Renal pelvis (tissue), 4 donors: ENCODE data around the gene EGR4. TPM values are rescaled to one million over a fixed set of nuclear protein-coding genes. Genes with fewer than 3 reads are reported as not detected.

Source experiments
- DNase-seq: peaks from one replicate; pipeline ENCODE4 v3.0.0-alpha.2; 2013
- polyA plus RNA-seq, 3 donors: library from polyadenylated mRNA; unstranded; fragments of 120-200 nt; gene quantifications; one replicate each; pipeline ENCODE4 v1.2.1, GENCODE V29; 2013; ENCODE audit not compliant: insufficient read length in 3 of 3

Gene EGR4
- polyA plus RNA-seq, 3 donors = not detected

DNA sequence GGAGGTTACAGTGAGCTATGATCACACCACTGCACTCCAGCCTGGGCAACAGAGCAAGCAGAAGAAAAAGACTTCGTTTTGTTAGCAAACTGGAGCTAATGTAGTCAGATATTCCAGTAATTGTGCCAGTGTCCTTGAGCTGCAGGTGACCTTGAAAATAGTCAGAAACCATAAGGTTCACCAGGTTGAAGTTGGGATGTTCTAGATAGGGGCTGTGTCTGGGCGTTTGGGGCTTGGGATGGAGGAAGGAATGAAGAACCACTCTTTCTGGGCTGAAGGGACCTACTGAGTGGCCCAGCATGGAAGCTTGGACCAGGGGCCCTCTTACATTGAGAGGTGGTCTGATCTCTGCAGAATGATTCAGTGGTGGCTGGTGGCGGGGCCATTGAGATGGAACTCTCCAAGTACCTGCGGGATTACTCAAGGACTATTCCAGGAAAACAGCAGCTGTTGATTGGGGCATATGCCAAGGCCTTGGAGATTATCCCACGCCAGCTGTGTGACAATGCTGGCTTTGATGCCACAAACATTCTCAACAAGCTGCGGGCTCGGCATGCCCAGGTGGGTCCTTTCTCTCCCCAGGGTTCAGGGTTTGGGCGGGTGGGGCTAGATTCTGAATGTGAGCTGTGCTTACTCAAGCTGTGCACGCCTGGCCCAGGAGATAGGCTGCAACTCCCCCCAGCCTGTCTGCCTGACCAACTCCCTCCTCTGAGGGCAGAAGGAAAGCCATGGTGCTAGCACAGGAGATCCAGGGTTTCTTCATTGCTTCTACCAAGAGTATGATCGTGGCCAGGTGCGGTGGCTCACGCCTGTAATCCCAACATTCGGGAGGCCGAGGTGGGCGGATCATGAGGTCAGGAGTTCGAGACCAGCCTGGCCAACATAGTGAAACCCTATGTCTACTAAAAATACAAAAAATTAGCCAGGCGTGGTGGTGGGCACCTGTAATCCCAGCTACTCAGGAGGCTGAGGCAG lies 42.2 kb downstream of the EGR4 start:
- DNase-seq = no peak

DNA sequence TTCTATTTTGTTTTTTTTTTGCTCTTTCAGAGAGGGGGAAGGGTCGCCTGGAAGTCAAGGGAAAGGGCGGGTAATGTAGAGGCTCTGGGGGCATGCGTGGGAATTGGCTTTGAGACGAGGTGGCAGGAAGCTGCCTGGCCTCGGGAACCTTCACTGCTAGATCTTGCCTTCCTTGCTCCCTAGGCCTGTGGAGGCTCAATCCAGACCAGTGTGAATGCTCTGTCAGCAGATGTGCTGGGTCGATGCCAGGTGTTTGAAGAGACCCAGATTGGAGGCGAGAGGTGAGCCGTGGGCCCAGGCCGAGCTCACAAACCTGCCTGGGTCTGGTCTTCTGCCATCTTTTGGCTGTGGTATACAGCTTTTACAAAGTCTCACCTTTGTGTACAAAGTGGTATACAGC lies 43.7 kb downstream of the EGR4 start:
- no peak for DNase-seq

DNA sequence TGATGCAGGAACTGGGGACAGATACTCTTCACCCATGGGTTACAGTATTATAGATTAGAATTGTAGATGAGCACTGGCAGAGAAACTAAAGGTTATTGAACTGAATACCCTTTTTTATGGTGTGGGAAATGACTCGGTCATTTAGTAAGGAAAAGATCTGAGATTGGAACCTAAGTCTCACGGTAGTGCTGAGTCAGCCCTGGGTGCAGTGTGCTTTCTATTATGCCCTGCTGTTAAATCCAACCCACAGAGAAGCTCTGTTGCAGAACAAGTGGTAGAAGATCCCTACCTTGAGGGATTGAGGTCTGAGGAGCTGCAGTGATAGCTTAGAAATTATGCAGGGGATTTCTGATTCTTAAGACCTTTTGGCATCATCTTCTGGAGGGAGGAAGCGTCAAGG lies 46.5 kb downstream of the EGR4 start:
- DNase-seq = no peak

DNA sequence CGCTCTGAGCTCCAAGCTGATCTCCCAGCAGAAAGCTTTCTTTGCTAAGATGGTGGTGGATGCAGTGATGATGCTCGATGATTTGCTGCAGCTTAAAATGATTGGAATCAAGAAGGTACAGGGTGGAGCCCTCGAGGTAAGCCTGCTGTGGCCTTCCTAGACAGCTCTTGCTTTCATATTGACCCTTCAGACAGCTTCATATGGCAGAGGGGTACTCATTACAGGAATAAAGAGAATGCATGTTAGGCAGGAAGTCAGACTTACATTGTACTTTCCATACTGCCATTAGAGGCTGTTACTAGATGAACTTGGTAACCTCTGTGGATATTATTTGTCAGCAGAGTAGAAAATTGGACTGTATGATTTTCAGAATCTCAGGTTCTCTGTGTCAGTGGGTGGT lies 48.8 kb downstream of the EGR4 start:
- DNase-seq = no peak

DNA sequence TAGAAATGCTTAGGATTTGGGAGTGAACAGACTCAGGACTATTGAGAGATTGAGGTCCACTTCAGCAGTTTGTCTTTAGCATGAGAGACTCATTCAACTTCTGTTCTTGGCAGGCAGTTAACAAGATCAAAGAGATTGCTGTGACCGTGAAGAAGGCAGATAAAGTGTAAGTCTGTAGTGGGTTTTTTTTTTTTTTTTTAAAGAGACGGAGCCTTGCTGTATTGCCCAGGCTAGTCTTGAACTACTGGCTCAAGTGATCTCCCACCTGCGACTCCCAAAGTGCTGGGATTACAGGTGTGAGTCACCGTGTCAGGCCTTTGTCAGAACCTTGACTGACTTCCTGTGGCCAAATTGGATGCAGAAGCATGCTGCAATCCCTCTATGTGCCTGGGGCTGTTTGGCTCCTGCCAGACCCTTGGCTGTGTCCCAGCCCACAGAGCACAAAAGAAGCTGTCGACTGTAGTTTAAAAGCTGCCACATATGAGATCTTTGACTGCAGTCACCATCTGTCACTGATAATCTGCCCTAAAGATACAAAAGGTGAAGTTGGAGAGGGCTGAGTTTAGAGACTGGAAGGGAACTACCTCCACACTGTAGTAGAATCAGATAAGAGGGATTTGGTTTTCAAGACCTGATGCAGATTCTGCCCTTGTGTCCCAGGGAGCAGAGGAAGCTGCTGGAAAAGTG lies 49.3 kb downstream of the EGR4 start:
- no peak for DNase-seq

Other genes starting within 250 kb of the EGR4 start
- 10 to 100 TPM; 28.8 to 32.8 (median 30.1) TPM for gene SFXN5, start 221.8 kb downstream of the EGR4 start, polyA plus RNA-seq
- gene RAB11FIP5, start 180.6 kb downstream of the EGR4 start, polyA plus RNA-seq = 10 to 100 TPM; 45.1 to 54.3 (median 52.9) TPM
- under 1 TPM; 0.06 to 0.18 (median 0.14) TPM for gene NOTO, start 91.0 kb downstream of the EGR4 start, polyA plus RNA-seq
- gene SMYD5, start 79.3 kb downstream of the EGR4 start, polyA plus RNA-seq = 10 to 100 TPM; 30.5 to 43.6 (median 38.1) TPM
- gene PRADC1, start 60.3 kb downstream of the EGR4 start, polyA plus RNA-seq = 10 to 100 TPM; 13.3 to 17.0 (median 14.8) TPM
- 100 to 1,000 TPM; 247 to 268 (median 249) TPM for gene CCT7, start 59.2 kb downstream of the EGR4 start, polyA plus RNA-seq
- 1 to 10 TPM; 2.1 to 3.0 (median 2.4) TPM for gene FBXO41, start 9.1 kb downstream of the EGR4 start, polyA plus RNA-seq
- gene ALMS1, start 92.3 kb upstream of the EGR4 start, polyA plus RNA-seq = 10 to 100 TPM; 37.4 to 44.3 (median 41.1) TPM